IMR-90 (cell line): ENCODE data around the gene ATP2B2. TPM values are rescaled to one million over a fixed set of nuclear protein-coding genes. Genes with fewer than 3 reads are reported as not detected.

ENCODE experiments used
- ATAC-seq: fragments of 200-7000 bp; cut with Tn5 transposase; 2 replicates; pipeline ENCODE4 v1.9.1; 2020; ENCODE audit warnings: low read depth, mild to moderate bottlenecking, moderate library complexity
- BruUV-seq: library from RNA; stranded (reverse); fragments of 400-500 nt; replicated peaks from 2 replicates; lab custom pipeline; 2021; lab: Mats Ljungman, UMichigan
- CTCF ChIA-PET: fragments of 300-600 bp; formaldehyde crosslinking; extraction: SDS; loops from one replicate; lab custom pipeline; 2021; ENCODE audit warnings: antibody characterized with exemption; lab: Yijun Ruan, JAX
- POLR2A ChIA-PET: fragments of 300-600 bp; sonication (Branson Sonifier 250); formaldehyde crosslinking; loops from one replicate; lab custom pipeline; 2022; ENCODE audit warnings: antibody characterized with exemption; ENCODE audit not compliant: unreplicated experiment; lab: Charles Lee
- DNase-seq: peaks from one replicate; pipeline ENCODE4 v3.0.0; 2013
- H2AFZ ChIP-seq: replicated peaks from 2 replicates; pipeline ENCODE3; 2013; ENCODE audit warnings: low read length, mild to moderate bottlenecking; ENCODE audit not compliant: poor library complexity
- H2AK5ac ChIP-seq: 2 replicates; pipeline ENCODE4 v1.6.1; 2013; ENCODE audit warnings: low read depth, low read length, inconsistent platforms
- H2AK9ac ChIP-seq: replicated peaks from 2 replicates; pipeline ENCODE3; 2013; ENCODE audit warnings: mild to moderate bottlenecking, low read depth, low read length, moderate library complexity; ENCODE audit not compliant: poor library complexity
- H2BK120ac ChIP-seq: 2 replicates; pipeline ENCODE4 v1.6.1; 2013; ENCODE audit warnings: low read depth, low read length, inconsistent platforms
- H2BK15ac ChIP-seq: 3 replicates; pipeline ENCODE4 v1.6.1; 2013; ENCODE audit warnings: low read depth, low read length, inconsistent platforms
- H2BK20ac ChIP-seq: 2 replicates; pipeline ENCODE4 v1.6.1; 2013; ENCODE audit warnings: low read depth, mild to moderate bottlenecking, inconsistent platforms, low read length, moderate library complexity
- H2BK5ac ChIP-seq: 2 replicates; pipeline ENCODE4 v1.6.1; 2013; ENCODE audit warnings: mild to moderate bottlenecking, low read depth, low read length, inconsistent platforms; ENCODE audit not compliant: poor library complexity, severe bottlenecking
- H3K14ac ChIP-seq: replicated peaks from 2 replicates; pipeline ENCODE4 v1.6.1; 2013; ENCODE audit warnings: low read depth, low read length, inconsistent platforms
- H3K18ac ChIP-seq: 2 replicates; pipeline ENCODE4 v1.6.1; 2013; ENCODE audit warnings: low read depth, low read length, control low read depth
- H3K23ac ChIP-seq: 2 replicates; pipeline ENCODE4 v1.6.1; 2013; ENCODE audit warnings: low read depth, low read length, inconsistent platforms
- H3K27ac ChIP-seq: 2 replicates; pipeline ENCODE4 v1.5.1; 2013; ENCODE audit warnings: mild to moderate bottlenecking, control low read depth, low read length; ENCODE audit not compliant: insufficient read depth
- H3K27me3 ChIP-seq: 2 replicates; pipeline ENCODE4 v1.6.1; 2013; ENCODE audit warnings: low read length; ENCODE audit not compliant: control insufficient read depth, insufficient read depth
- H3K36me3 ChIP-seq: 2 replicates; pipeline ENCODE4 v1.6.1; 2013; ENCODE audit warnings: low read length, mixed read lengths; ENCODE audit not compliant: control insufficient read depth, insufficient read depth
- H3K4ac ChIP-seq: 2 replicates; pipeline ENCODE4 v1.6.1; 2013; ENCODE audit warnings: low read depth, low read length, inconsistent platforms
- H3K4me1 ChIP-seq: 2 replicates; pipeline ENCODE4 v1.6.1; 2013; ENCODE audit warnings: low read length, mixed read lengths; ENCODE audit not compliant: control insufficient read depth, insufficient read depth
- H3K4me2 ChIP-seq: 2 replicates; pipeline ENCODE4 v1.6.1; 2013; ENCODE audit warnings: low read depth, mild to moderate bottlenecking, control low read depth, low read length, moderate library complexity
- H3K4me3 ChIP-seq: 2 replicates; pipeline ENCODE4 v1.5.1; 2013; ENCODE audit warnings: low read depth, mild to moderate bottlenecking, control low read depth, low read length, moderate library complexity; ENCODE audit not compliant: insufficient read depth
- H3K56ac ChIP-seq: 2 replicates; pipeline ENCODE4 v1.6.1; 2013; ENCODE audit warnings: low read length, inconsistent platforms; ENCODE audit not compliant: insufficient read depth; ENCODE audit errors: extremely low read depth
- H3K79me1 ChIP-seq, 2 experiments: 2 replicates each; pipeline ENCODE4 v1.6.1; 2013; ENCODE audit warnings: low read length in 2 of 2, inconsistent platforms in 1 of 2, low read depth in 1 of 2
- H3K9ac ChIP-seq: 2 replicates; pipeline ENCODE4 v1.6.1; 2013; ENCODE audit warnings: low read depth, low read length, control low read depth
- H3K9me1 ChIP-seq: 2 replicates; pipeline ENCODE4 v1.6.1; 2013; ENCODE audit warnings: low read length, inconsistent platforms; ENCODE audit not compliant: insufficient read depth
- H3K9me3 ChIP-seq: 2 replicates; pipeline ENCODE4 v1.6.1; 2013; ENCODE audit warnings: low read length; ENCODE audit not compliant: control insufficient read depth, insufficient read depth
- H4K20me1 ChIP-seq: 2 replicates; pipeline ENCODE4 v1.6.1; 2013; ENCODE audit warnings: low read length, inconsistent platforms; ENCODE audit not compliant: insufficient read depth
- H4K5ac ChIP-seq: 2 replicates; pipeline ENCODE4 v1.6.1; 2013; ENCODE audit warnings: mild to moderate bottlenecking, low read depth, low read length, control low read depth
- H4K8ac ChIP-seq, 2 experiments: 2 replicates each; pipeline ENCODE4 v1.6.1; 2013; ENCODE audit warnings: low read depth in 2 of 2, low read length in 2 of 2, control low read depth in 1 of 2, inconsistent platforms in 1 of 2
- H4K91ac ChIP-seq: 2 replicates; pipeline ENCODE4 v1.6.1; 2013; ENCODE audit warnings: low read depth, low read length, inconsistent platforms; ENCODE audit not compliant: insufficient read depth
- CEBPB ChIP-seq: IDR thresholded peaks from 2 replicates; pipeline ENCODE4 v1.6.1; 2012; ENCODE audit warnings: low read depth, low read length, improper control_type of control experiment
- FOS ChIP-seq: fragments of 150-350 bp; IDR thresholded peaks from 2 replicates; pipeline ENCODE4 v1.6.1; 2016; ENCODE audit warnings: low read depth, low read length
- MAFK ChIP-seq: IDR thresholded peaks from 2 replicates; pipeline ENCODE4 v1.6.1; 2012; ENCODE audit warnings: low read depth, low read length, improper control_type of control experiment
- MAZ ChIP-seq: IDR thresholded peaks from 2 replicates; pipeline ENCODE4 v1.6.1; 2012; ENCODE audit warnings: low read depth, mild to moderate bottlenecking, low read length, improper control_type of control experiment, moderate library complexity, borderline replicate concordance
- MXI1 ChIP-seq: IDR thresholded peaks from 2 replicates; pipeline ENCODE4 v1.6.1; 2012; ENCODE audit warnings: low read depth, mild to moderate bottlenecking, low read length, moderate library complexity, borderline replicate concordance
- NFE2L2 ChIP-seq: fragments of 150-350 bp; IDR thresholded peaks from 2 replicates; pipeline ENCODE4 v1.6.1; 2016; ENCODE audit warnings: low read depth, mild to moderate bottlenecking, low read length
- POLR2A ChIP-seq: IDR thresholded peaks from 2 replicates; pipeline ENCODE4 v1.6.1; 2012; ENCODE audit warnings: mild to moderate bottlenecking, low read depth, low read length
- RCOR1 ChIP-seq: IDR thresholded peaks from 2 replicates; pipeline ENCODE4 v1.6.1; 2012; ENCODE audit warnings: mild to moderate bottlenecking, low read length, improper control_type of control experiment; ENCODE audit not compliant: insufficient replicate concordance
- RFX5 ChIP-seq: IDR thresholded peaks from 2 replicates; pipeline ENCODE4 v1.8.0; 2012; ENCODE audit warnings: low read depth, mild to moderate bottlenecking, low read length, moderate library complexity
- WGBS, 2 experiments: methylation state at CpG; one replicate each; pipeline versions ENCODE4 v1.1.5 to v1.1.7; 2013; ENCODE audit warnings: missing lambda C conversion rate in 2 of 2; ENCODE audit not compliant: insufficient read length in 1 of 2; ENCODE audit errors: extremely low coverage in 2 of 2; 5-methylcytosine and 5-hydroxymethylcytosine counted together
- dilution Hi-C: fragments of 300-500 bp; cut with HindIII; formaldehyde crosslinking; loops from one replicate; pipeline ENCODE4 v1.14.3; 2018; ENCODE audit warnings: low sequenced_read_pairs; ENCODE audit not compliant: unreplicated experiment
- in situ Hi-C: fragments of 300-500 bp; cut with MboI; formaldehyde crosslinking; loops from 3 replicates; pipeline ENCODE4 v1.14.3; 2019; ENCODE audit warnings: low sequenced_read_pairs, inconsistent platforms, mixed read lengths
- intact Hi-C: fragments of 100-400 bp; cut with micrococcal nuclease; formaldehyde crosslinking; loops from 2 replicates; pipeline ENCODE4 v1.10.0; 2022
- polyA plus RNA-seq, 3 experiments: library from polyadenylated mRNA; depleted of rRNA; stranded (reverse); fragments of >200 nt; gene quantifications; 2 replicates each; pipeline ENCODE4 v1.2.3, GENCODE V29; 2012; ENCODE audit warnings: low replicate concordance in 1 of 3
- total RNA-seq: library from RNA; depleted of rRNA; stranded (reverse); fragments of >200 nt; gene quantifications from 2 replicates; pipeline ENCODE4 v1.2.3, GENCODE V29; 2012
- TF ChIP-seq, protein P1 (sequence below): conservative IDR thresholded peaks from 2 replicates; pipeline ENCODE4 v1.5.1; 2012; ENCODE audit warnings: mild to moderate bottlenecking, low read depth, low read length, improper control_type of control experiment
- TF ChIP-seq, protein P2 (sequence below): fragments of 150-350 bp; IDR thresholded peaks from 2 replicates; pipeline ENCODE4 v1.6.1; 2016; ENCODE audit warnings: low read depth, mild to moderate bottlenecking, low read length, moderate library complexity, borderline replicate concordance

ATP2B2 gene
- total and polyA plus RNA-seq, 2 of the 4 experiments (the other 2 are of a cell fraction), result under 0.01 to 0.02 TPM

DNA sequence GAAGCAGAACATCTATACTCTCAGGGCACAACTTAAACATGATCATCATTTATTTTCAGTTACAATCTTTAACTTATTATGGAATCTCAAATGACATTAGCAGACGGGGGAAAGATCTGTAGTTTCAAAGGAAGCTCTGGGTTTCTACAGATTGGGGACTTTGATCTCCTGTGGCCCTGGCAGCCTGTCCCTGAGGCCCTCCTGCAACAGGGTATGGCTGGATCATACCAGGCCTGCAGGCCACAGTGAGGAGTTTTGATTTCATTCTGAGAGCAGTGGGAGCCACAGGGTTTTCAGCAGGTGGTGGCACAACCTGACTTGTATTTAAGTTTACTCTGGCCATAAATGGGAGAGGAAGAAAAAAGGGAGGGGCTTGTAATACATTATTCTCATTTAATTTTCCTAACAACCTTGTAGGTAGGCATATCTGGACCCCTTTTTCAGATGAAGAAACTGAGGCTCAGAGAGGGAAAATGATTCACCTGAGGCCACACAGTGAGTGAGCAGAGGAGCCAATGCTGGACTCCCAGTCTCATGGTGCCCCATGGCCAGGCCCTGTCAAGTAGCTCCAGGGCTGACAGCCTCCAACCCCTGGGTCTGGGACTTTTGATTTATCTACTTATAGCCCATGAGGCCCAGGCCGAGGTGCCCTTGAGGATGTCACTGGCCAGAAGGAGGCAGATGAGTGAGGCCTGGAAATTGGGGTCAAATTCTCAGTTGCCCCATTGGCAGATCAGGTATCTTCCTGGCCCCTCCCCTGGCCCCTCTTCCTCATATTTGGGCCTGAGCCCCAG lies 71.0 kb downstream of the ATP2B2 start:
- Histone ChIP-seq H2BK20ac (no peak overlapping the region), H3K9ac (no peak overlapping the region), H2BK120ac (no peak overlapping the region), H4K91ac (no peak overlapping the region), H2AFZ (no peak overlapping the region), H3K4me1 (peaks cover 16% of the 10 kb centered on the region), H3K4me3 (no peak overlapping the region), H3K56ac (no peak overlapping the region), H4K5ac (no peak overlapping the region), H2BK15ac (no peak overlapping the region), H3K79me1 (no peaks in the 10 kb centered on the region), H2AK9ac (no peak overlapping the region), H3K4ac (no peak overlapping the region), H3K18ac (no peak overlapping the region), H3K23ac (no peak overlapping the region), H3K36me3 (no peaks in the 10 kb centered on the region), H3K4me2 (no peak overlapping the region), H4K20me1 (peaks cover 3% of the 10 kb centered on the region; the same call in 1 of the 2 replicates), H2BK5ac (no peak overlapping the region), H2AK5ac (no peak overlapping the region), H3K27me3 (no peaks in the 10 kb centered on the region; the same call in 1 of the 2 replicates), H3K9me3 (no peaks in the 10 kb centered on the region), H4K8ac (no peak overlapping the region), H3K27ac (no peak overlapping the region), H3K14ac (no peak overlapping the region), H3K9me1 (peaks cover 18% of the 10 kb centered on the region)
- dilution Hi-C loops (no loop called here), in situ Hi-C loops (no loop called here), intact Hi-C loops (no loop called here)
- ChIA-PET POLR2A (no interaction called here), CTCF (no interaction called here)
- TF ChIP-seq MXI1 (no peak), MAFK (no peak), MAZ (no peak), RCOR1 (no peak), RFX5 (no peak), NFE2L2 (no peak), FOS (no peak), POLR2A (no peak), CEBPB (no peak)
- TF ChIP-seq, protein P1, sequence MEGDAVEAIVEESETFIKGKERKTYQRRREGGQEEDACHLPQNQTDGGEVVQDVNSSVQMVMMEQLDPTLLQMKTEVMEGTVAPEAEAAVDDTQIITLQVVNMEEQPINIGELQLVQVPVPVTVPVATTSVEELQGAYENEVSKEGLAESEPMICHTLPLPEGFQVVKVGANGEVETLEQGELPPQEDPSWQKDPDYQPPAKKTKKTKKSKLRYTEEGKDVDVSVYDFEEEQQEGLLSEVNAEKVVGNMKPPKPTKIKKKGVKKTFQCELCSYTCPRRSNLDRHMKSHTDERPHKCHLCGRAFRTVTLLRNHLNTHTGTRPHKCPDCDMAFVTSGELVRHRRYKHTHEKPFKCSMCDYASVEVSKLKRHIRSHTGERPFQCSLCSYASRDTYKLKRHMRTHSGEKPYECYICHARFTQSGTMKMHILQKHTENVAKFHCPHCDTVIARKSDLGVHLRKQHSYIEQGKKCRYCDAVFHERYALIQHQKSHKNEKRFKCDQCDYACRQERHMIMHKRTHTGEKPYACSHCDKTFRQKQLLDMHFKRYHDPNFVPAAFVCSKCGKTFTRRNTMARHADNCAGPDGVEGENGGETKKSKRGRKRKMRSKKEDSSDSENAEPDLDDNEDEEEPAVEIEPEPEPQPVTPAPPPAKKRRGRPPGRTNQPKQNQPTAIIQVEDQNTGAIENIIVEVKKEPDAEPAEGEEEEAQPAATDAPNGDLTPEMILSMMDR, result no peak
- TF ChIP-seq, protein P2, sequence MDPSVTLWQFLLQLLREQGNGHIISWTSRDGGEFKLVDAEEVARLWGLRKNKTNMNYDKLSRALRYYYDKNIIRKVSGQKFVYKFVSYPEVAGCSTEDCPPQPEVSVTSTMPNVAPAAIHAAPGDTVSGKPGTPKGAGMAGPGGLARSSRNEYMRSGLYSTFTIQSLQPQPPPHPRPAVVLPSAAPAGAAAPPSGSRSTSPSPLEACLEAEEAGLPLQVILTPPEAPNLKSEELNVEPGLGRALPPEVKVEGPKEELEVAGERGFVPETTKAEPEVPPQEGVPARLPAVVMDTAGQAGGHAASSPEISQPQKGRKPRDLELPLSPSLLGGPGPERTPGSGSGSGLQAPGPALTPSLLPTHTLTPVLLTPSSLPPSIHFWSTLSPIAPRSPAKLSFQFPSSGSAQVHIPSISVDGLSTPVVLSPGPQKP, result no peak
- WGBS, 2 experiments, result 67% methylated on average over 1 of the region's 2 CpGs; no CpG with 5 or more reads in 1 of the 2 experiments
- no TSS peak for BruUV-seq
- ATAC-seq (no peak), DNase-seq (no peak)
